Endodermal cell (in vitro differentiated cells): ENCODE measurements around the gene ALDH8A1. TPM values are rescaled to one million over a fixed set of nuclear protein-coding genes. Genes with fewer than 3 reads are reported as not detected.

Source experiments
- DNase-seq: peaks from one replicate; pipeline ENCODE4 v3.0.0-alpha.2; 2017
- H3K27ac ChIP-seq: 2 replicates; pipeline ENCODE4 v1.5.1; 2013; ENCODE audit warnings: mild to moderate bottlenecking, low read depth, low read length, moderate library complexity
- H3K27me3 ChIP-seq: 2 replicates; pipeline ENCODE4 v1.6.1; 2013; ENCODE audit warnings: mild to moderate bottlenecking, low read length, moderate library complexity; ENCODE audit not compliant: insufficient read depth, control insufficient read depth, poor library complexity, severe bottlenecking
- H3K36me3 ChIP-seq: 2 replicates; pipeline ENCODE4 v1.7.0; 2013; ENCODE audit warnings: mild to moderate bottlenecking, low read length, moderate library complexity; ENCODE audit not compliant: control insufficient read depth, insufficient read depth
- H3K4me1 ChIP-seq: one replicate; pipeline ENCODE4 v1.7.0; 2013; ENCODE audit warnings: low read length; ENCODE audit not compliant: control insufficient read depth, insufficient read depth
- H3K4me3 ChIP-seq: 2 replicates; pipeline ENCODE4 v1.5.1; 2013; ENCODE audit warnings: mild to moderate bottlenecking, low read length, moderate library complexity
- H3K9ac ChIP-seq: 2 replicates; pipeline ENCODE4 v1.6.1; 2013; ENCODE audit warnings: mild to moderate bottlenecking, low read length, moderate library complexity; ENCODE audit not compliant: poor library complexity, severe bottlenecking; ENCODE audit errors: extremely low read depth
- H3K9me3 ChIP-seq: 2 replicates; pipeline ENCODE4 v1.6.1; 2013; ENCODE audit warnings: mild to moderate bottlenecking, low read length, moderate library complexity; ENCODE audit not compliant: control insufficient read depth
- H3K27ac Mint-ChIP-seq: 2 replicates; pipeline ENCODE4 v1.8.0; 2020; ENCODE audit warnings: mixed read lengths
- H3K27me3 Mint-ChIP-seq: 2 replicates; pipeline ENCODE4 v1.8.0; 2021; ENCODE audit warnings: mild to moderate bottlenecking, mixed read lengths; ENCODE audit not compliant: insufficient read depth
- H3K36me3 Mint-ChIP-seq: 2 replicates; pipeline ENCODE4 v1.8.0; 2020; ENCODE audit warnings: low read depth, mixed read lengths
- H3K4me1 Mint-ChIP-seq: 2 replicates; pipeline ENCODE4 v1.8.0; 2020; ENCODE audit warnings: mixed read lengths
- H3K4me3 Mint-ChIP-seq: 2 replicates; pipeline ENCODE4 v1.8.0; 2020; ENCODE audit warnings: mild to moderate bottlenecking, moderate library complexity, mixed read lengths
- H3K9me3 Mint-ChIP-seq: 2 replicates; pipeline ENCODE4 v1.8.0; 2020; ENCODE audit warnings: mild to moderate bottlenecking, mixed read lengths
- CTCF ChIP-seq: fragments of 200-600 bp; sonication (generic); conservative IDR thresholded peaks from 2 replicates; pipeline ENCODE4 v1.5.0; 2021; ENCODE audit warnings: antibody characterized with exemption, mild to moderate bottlenecking
- WGBS, 2 experiments: methylation state at CpG; one replicate each; pipeline versions ENCODE4 v1.1.5 to v1.1.7; 2013; ENCODE audit warnings: missing lambda C conversion rate in 2 of 2, mixed read lengths in 1 of 2; ENCODE audit not compliant: insufficient coverage in 1 of 2, insufficient read length in 1 of 2; 5-methylcytosine and 5-hydroxymethylcytosine counted together
- microRNA-seq: library from miRNA; unstranded; fragments of <30 nt; microRNA quantifications from one replicate; pipeline ENCODE4 v1.2.0, GENCODE V29; 2020; ENCODE audit warnings: borderline microRNAs expressed
- total RNA-seq, 2 donors: library from RNA; stranded (reverse); fragmentation: NEBNext Ultra II Directional in 1 of 2; extraction: Animal tissue kit (Norgen Biotek cat#: 25700) in 1 of 2; gene quantifications; 2 replicates in 1 of 2; 3 replicates in 1 of 2; pipeline ENCODE4 v1.2.1, GENCODE V29; 2021

The ALDH8A1 gene
- total RNA-seq, 2 donors from 2014 or later: not detected

GRCh38 chr6:134873500-134874388, 76.2 kb downstream of the ALDH8A1 start:
- Mint-ChIP-seq H3K27ac (no peak overlapping the region), H3K9me3 (peaks cover 22% of the 10 kb centered on the region), H3K4me3 (no peak overlapping the region), H3K4me1 (no peaks in the 10 kb centered on the region), H3K27me3 (no peaks in the 10 kb centered on the region), H3K36me3 (peaks cover 4% of the 10 kb centered on the region)
- Histone ChIP-seq H3K27me3 (no peaks in the 10 kb centered on the region), H3K4me3 (no peak overlapping the region), H3K27ac (no peak overlapping the region), H3K36me3 (no peaks in the 10 kb centered on the region), H3K9ac (no peak overlapping the region), H3K9me3 (peaks cover 11% of the 10 kb centered on the region), H3K4me1 (no peaks in the 10 kb centered on the region)
- DNase-seq: no peak
- 95 to 96% methylated on average over 5 to 7 of the region's 7 CpGs for WGBS, 2 experiments
- TF ChIP-seq CTCF: no peak

GRCh38 chr6:134870677-134871498, 79.0 kb downstream of the ALDH8A1 start:
- Histone ChIP-seq H3K4me1 (no peaks in the 10 kb centered on the region), H3K9me3 (peaks cover 10% of the 10 kb centered on the region), H3K9ac (no peak overlapping the region), H3K4me3 (no peak overlapping the region), H3K36me3 (no peaks in the 10 kb centered on the region), H3K27ac (no peak overlapping the region), H3K27me3 (no peaks in the 10 kb centered on the region)
- 79 to 86% methylated on average over 5 to 9 of the region's 9 CpGs for WGBS, 2 experiments
- H3K4me1 Mint-ChIP-seq: no peaks in the 10 kb centered on the region
- no peak overlapping the region for H3K27ac Mint-ChIP-seq
- TF ChIP-seq CTCF: no peak
- peaks cover 19% of the 10 kb centered on the region for H3K9me3 Mint-ChIP-seq
- no peaks in the 10 kb centered on the region for H3K27me3 Mint-ChIP-seq
- peaks cover 4% of the 10 kb centered on the region for H3K36me3 Mint-ChIP-seq
- DNase-seq: no peak
- H3K4me3 Mint-ChIP-seq: no peak overlapping the region

GRCh38 chr6:134868812-134869211, 81.1 kb downstream of the ALDH8A1 start:
- no peak overlapping the region for H3K4me3 Mint-ChIP-seq
- no peak overlapping the region for H3K4me3 ChIP-seq
- H3K4me1 ChIP-seq: no peaks in the 10 kb centered on the region
- H3K4me1 Mint-ChIP-seq: no peaks in the 10 kb centered on the region
- DNase-seq: no peak
- no peaks in the 10 kb centered on the region for H3K27me3 Mint-ChIP-seq
- no peak overlapping the region for H3K27ac Mint-ChIP-seq
- H3K36me3 ChIP-seq: no peaks in the 10 kb centered on the region
- no peak for TF ChIP-seq CTCF
- H3K9me3 ChIP-seq: no peaks in the 10 kb centered on the region
- no peaks in the 10 kb centered on the region for H3K36me3 Mint-ChIP-seq
- no peaks in the 10 kb centered on the region for H3K27me3 ChIP-seq
- no CpG with 5 or more reads among the region's 3 CpGs for WGBS, 2 experiments
- H3K27ac ChIP-seq: no peak overlapping the region
- peaks cover 6% of the 10 kb centered on the region for H3K9me3 Mint-ChIP-seq
- no peak overlapping the region for H3K9ac ChIP-seq

Small RNAs within 50 kb of the gene (microRNA-seq; reads per million reads assigned to microRNA genes)
- not detected for gene MIR3662

Other genes starting within 250 kb of the ALDH8A1 start
- gene HBS1L, start 104.7 kb upstream of the ALDH8A1 start, total RNA-seq: 100 to 1,000 TPM; 106 to 122 TPM
- gene MYB, start 231.2 kb upstream of the ALDH8A1 start, total RNA-seq: 1 to 10 TPM; 5.3 to 5.4 TPM